Vagina (tissue), 2 donors: ENCODE measurements around the gene PLAAT1. TPM values are rescaled to one million over a fixed set of nuclear protein-coding genes. Genes with fewer than 3 reads are reported as not detected.
A peak's percentile ranks its signal among the peaks of the same experiment; 100 is the strongest.

Experiments
- DNase-seq, 2 donors: peaks; one replicate each; pipeline ENCODE4 v3.0.0-alpha.2; 2017; ENCODE audit errors: extremely low spot score in 2 of 2
- H3K27ac ChIP-seq: fragments of 200-600 bp; sonication (generic); one replicate; pipeline ENCODE4 v1.5.1; 2019
- H3K27me3 ChIP-seq: fragments of 200-600 bp; sonication (generic); one replicate; pipeline ENCODE4 v1.5.1; 2019
- H3K36me3 ChIP-seq, 2 donors: fragments of 200-600 bp; sonication (generic); one replicate each; pipeline ENCODE4 v1.5.1; 2017 to 2019
- H3K4me1 ChIP-seq: fragments of 200-600 bp; sonication (generic); one replicate; pipeline ENCODE4 v1.5.1; 2019
- H3K4me3 ChIP-seq, 2 donors: fragments of 200-600 bp; sonication (generic); 1 replicate in 1 of 2; 2 replicates in 1 of 2; pipeline ENCODE4 v1.5.1; 2016 to 2019
- H3K9me3 ChIP-seq: fragments of 200-600 bp; sonication (generic); one replicate; pipeline ENCODE4 v1.5.1; 2019
- CTCF ChIP-seq, 3 experiments: fragments of 450-650 bp in 2 of 3; fragments of 200-600 bp in 1 of 3; sonication (generic) in 1 of 3; IDR thresholded peaks; one replicate each; pipeline ENCODE4 v1.5.1; 2017 to 2019; ENCODE audit warnings: antibody characterized with exemption in 3 of 3, mild to moderate bottlenecking in 2 of 3, moderate library complexity in 2 of 3
- POLR2A ChIP-seq, 2 donors: fragments of 450-650 bp; IDR thresholded peaks; one replicate each; pipeline ENCODE4 v1.6.1; 2017; ENCODE audit warnings: antibody characterized with exemption in 2 of 2, mild to moderate bottlenecking in 2 of 2, moderate library complexity in 2 of 2
- POLR2AphosphoS5 ChIP-seq, 2 donors: sonication (generic); formaldehyde crosslinking; IDR thresholded peaks; one replicate each; pipeline ENCODE4 v1.9.0; 2017; ENCODE audit warnings: antibody characterized with exemption in 2 of 2, mild to moderate bottlenecking in 2 of 2, low read depth in 1 of 2; ENCODE audit not compliant: insufficient read depth in 1 of 2
- intact Hi-C: fragments of 100-400 bp; cut with DNase I; formaldehyde crosslinking; loops from one replicate; pipeline ENCODE4 v1.15.1; 2023
- total RNA-seq: library from RNA; depleted of rRNA; stranded (reverse); fragments of >200 nt; gene quantifications from one replicate; pipeline ENCODE4 v1.2.3, GENCODE V29; 2016

The PLAAT1 gene
- total RNA-seq, 1 donor from 2014 or later, result not detected

GRCh38 chr3:193236599-193236998, 4.4 kb upstream of the PLAAT1 start:
- Histone ChIP-seq H3K27me3 (no peaks in the 10 kb centered on the region), H3K27ac (no peak overlapping the region), H3K4me3 (no peak overlapping the region), H3K9me3 (no peaks in the 10 kb centered on the region), H3K4me1 (peaks cover 8% of the 10 kb centered on the region), H3K36me3 (no peaks in the 10 kb centered on the region)
- intact Hi-C loops, result no loop called here
- DNase-seq, result no peak
- TF ChIP-seq CTCF (IDR thresholded peaks at IDR 0.05) (no peak), POLR2A (IDR thresholded peaks at IDR 0.05) (no peak), POLR2AphosphoS5 (IDR thresholded peaks at IDR 0.05; ENCODE audit: insufficient read depth in 1 of 2, low read depth in 1 of 2) (no peak)

- DNase-seq, result no peak
- no peak overlapping the region for H3K27ac ChIP-seq
- intact Hi-C loops, result no loop called here
- H3K4me1 ChIP-seq, result peaks cover 8% of the 10 kb centered on the region
- H3K4me3 ChIP-seq, result no peak overlapping the region
- H3K9me3 ChIP-seq, result no peaks in the 10 kb centered on the region
- no peaks in the 10 kb centered on the region for H3K36me3 ChIP-seq
- no peaks in the 10 kb centered on the region for H3K27me3 ChIP-seq
- TF ChIP-seq POLR2AphosphoS5 (IDR thresholded peaks at IDR 0.05; ENCODE audit: insufficient read depth in 1 of 2, low read depth in 1 of 2) (no peak), POLR2A (IDR thresholded peaks at IDR 0.05) (no peak), CTCF (IDR thresholded peaks at IDR 0.05) (no peak)
These were observed 4.0 kb upstream of the PLAAT1 start for GRCh38 chr3:193237030-193237429.

GRCh38 chr3:193240436-193240849, 579 bp upstream of the PLAAT1 start:
- no peak overlapping the region for H3K27ac ChIP-seq

GRCh38 chr3:193241716-193242115, 694 bp downstream of the PLAAT1 start:
- no peak for DNase-seq
- peaks cover 8% of the 10 kb centered on the region for H3K4me1 ChIP-seq
- no peaks in the 10 kb centered on the region for H3K36me3 ChIP-seq
- intact Hi-C loops, result no loop called here
- peak overlapping the region; percentile 42 to 46 for H3K4me3 ChIP-seq
- H3K27ac ChIP-seq, result no peak overlapping the region
- no peak for TF ChIP-seq POLR2AphosphoS5 (IDR thresholded peaks at IDR 0.05; ENCODE audit: insufficient read depth in 1 of 2, low read depth in 1 of 2)
- no peak for TF ChIP-seq POLR2A (IDR thresholded peaks at IDR 0.05)
- no peak for TF ChIP-seq CTCF (IDR thresholded peaks at IDR 0.05)
- no peaks in the 10 kb centered on the region for H3K9me3 ChIP-seq
- H3K27me3 ChIP-seq, result no peaks in the 10 kb centered on the region

More at GRCh38 chr3:193240436-193240849, 579 bp upstream of the PLAAT1 start:
- DNase-seq, result no peak
- no peak for TF ChIP-seq POLR2AphosphoS5 (IDR thresholded peaks at IDR 0.05; ENCODE audit: insufficient read depth in 1 of 2, low read depth in 1 of 2)
- no peak for TF ChIP-seq CTCF (IDR thresholded peaks at IDR 0.05)
- no peak for TF ChIP-seq POLR2A (IDR thresholded peaks at IDR 0.05)
- no peaks in the 10 kb centered on the region for H3K27me3 ChIP-seq
- intact Hi-C loops, result no loop called here
- peaks cover 8% of the 10 kb centered on the region for H3K4me1 ChIP-seq
- no peaks in the 10 kb centered on the region for H3K36me3 ChIP-seq
- H3K4me3 ChIP-seq, result peak overlapping the region; percentile 42 to 46
- H3K9me3 ChIP-seq, result no peaks in the 10 kb centered on the region

GRCh38 chr3:193243571-193243970, 2.5 kb downstream of the PLAAT1 start:
- DNase-seq, result no peak
- no peaks in the 10 kb centered on the region for H3K27me3 ChIP-seq
- H3K9me3 ChIP-seq, result no peaks in the 10 kb centered on the region
- no peaks in the 10 kb centered on the region for H3K36me3 ChIP-seq
- intact Hi-C loops, result no loop called here
- H3K4me1 ChIP-seq, result peaks cover 8% of the 10 kb centered on the region
- H3K4me3 ChIP-seq, result no peak overlapping the region
- TF ChIP-seq POLR2AphosphoS5 (IDR thresholded peaks at IDR 0.05; ENCODE audit: insufficient read depth in 1 of 2, low read depth in 1 of 2) (no peak), POLR2A (IDR thresholded peaks at IDR 0.05) (no peak), CTCF (IDR thresholded peaks at IDR 0.05) (no peak)
- no peak overlapping the region for H3K27ac ChIP-seq
